Activated CD8-positive, alpha-beta T cell treated with anti-CD3 and anti-CD28 coated beads, Interleukin-2, amount 10 ng/mL, durations not matched to agents 7 days and 5 days (primary cell): Measurements from ENCODE around the gene MINPP1. TPM values are rescaled to one million over a fixed set of nuclear protein-coding genes. Genes with fewer than 3 reads are reported as not detected.
"Not testable (repeated sequence)": the region's sequence is repeated elsewhere in the genome, so short reads cannot be mapped to it uniquely, and the experiment has no call there.

Experiments used
- ATAC-seq: fragments of 150-1000 bp; cut with Tn5 transposase; one replicate; pipeline ENCODE4 v1.10.0; 2021; ENCODE audit warnings: moderate library complexity
- CTCF ChIA-PET: fragments of 350-600 bp; sonication (Branson Sonifier 250); formaldehyde crosslinking; loops from one replicate; lab custom pipeline; 2021; ENCODE audit warnings: antibody characterized with exemption; lab: Charles Lee
- POLR2A ChIA-PET: fragments of 350-600 bp; sonication (Branson Sonifier 250); formaldehyde crosslinking; loops from one replicate; lab custom pipeline; 2021; ENCODE audit warnings: antibody characterized with exemption; lab: Charles Lee
- DNase-seq: peaks from one replicate; pipeline ENCODE4 v3.0.0-alpha.2; 2020
- H3K27ac Mint-ChIP-seq: one replicate; pipeline ENCODE4 v1.8.0; 2021; ENCODE audit warnings: mild to moderate bottlenecking, mixed read lengths
- H3K27me3 Mint-ChIP-seq: one replicate; pipeline ENCODE4 v1.8.0; 2021; ENCODE audit warnings: low read depth, mixed read lengths
- H3K36me3 Mint-ChIP-seq: one replicate; pipeline ENCODE4 v1.8.0; 2021; ENCODE audit warnings: low read depth, mixed read lengths
- H3K4me1 Mint-ChIP-seq: one replicate; pipeline ENCODE4 v1.8.0; 2021; ENCODE audit warnings: low read depth, mixed read lengths
- H3K4me3 Mint-ChIP-seq: one replicate; pipeline ENCODE4 v1.8.0; 2021; ENCODE audit warnings: mild to moderate bottlenecking, mixed read lengths
- H3K9me3 Mint-ChIP-seq: one replicate; pipeline ENCODE4 v1.8.0; 2022; ENCODE audit warnings: mixed read lengths; ENCODE audit not compliant: insufficient read depth
- total RNA-seq, 2 experiments: library from RNA; stranded (reverse); gene quantifications; one replicate each; pipeline ENCODE4 v1.2.3, GENCODE V29; 2021

MINPP1 gene
- total RNA-seq, 2 experiments from 2014 or later: 8.0 TPM

GRCh38 chr10:87580016-87580415, 75.3 kb downstream of the MINPP1 start:
- CTCF ChIA-PET: no interaction called here
- Mint-ChIP-seq H3K27ac (no peak overlapping the region), H3K4me1 (no peaks in the 10 kb centered on the region), H3K4me3 (no peak overlapping the region), H3K9me3 (no peaks in the 10 kb centered on the region), H3K27me3 (peaks cover 14% of the 10 kb centered on the region), H3K36me3 (no peaks in the 10 kb centered on the region)
- DNase-seq (no peak), ATAC-seq (no peak)
- POLR2A ChIA-PET: no interaction called here

- CTCF ChIA-PET: no interaction called here
- ATAC-seq: no peak
- H3K36me3 Mint-ChIP-seq: no peaks in the 10 kb centered on the region
- POLR2A ChIA-PET: no interaction called here
- H3K4me1 Mint-ChIP-seq: no peaks in the 10 kb centered on the region
- no peak overlapping the region for H3K4me3 Mint-ChIP-seq
- H3K27ac Mint-ChIP-seq: no peak overlapping the region
- H3K27me3 Mint-ChIP-seq: peaks cover 10% of the 10 kb centered on the region
- DNase-seq: no peak
- no peaks in the 10 kb centered on the region for H3K9me3 Mint-ChIP-seq
Measured at GRCh38 chr10:87585565-87586514, 81.1 kb downstream of the MINPP1 start.

- Mint-ChIP-seq H3K27me3 (peaks cover 14% of the 10 kb centered on the region), H3K4me1 (no peaks in the 10 kb centered on the region), H3K4me3 (no peak overlapping the region), H3K9me3 (no peaks in the 10 kb centered on the region), H3K36me3 (no peaks in the 10 kb centered on the region), H3K27ac (no peak overlapping the region)
- DNase-seq (no peak), ATAC-seq (no peak)
- ChIA-PET CTCF (no interaction called here), POLR2A (no interaction called here)
Measured at GRCh38 chr10:87589645-87590051, 85.0 kb downstream of the MINPP1 start.

- ATAC-seq: no peak
- H3K9me3 Mint-ChIP-seq: no peaks in the 10 kb centered on the region
Measured at GRCh38 chr10:87590705-87591588, 86.3 kb downstream of the MINPP1 start.

GRCh38 chr10:87591589-87591886, 86.8 kb downstream of the MINPP1 start:
- no peaks in the 10 kb centered on the region for H3K36me3 Mint-ChIP-seq
- no peaks in the 10 kb centered on the region for H3K4me1 Mint-ChIP-seq
- no peak for ATAC-seq
- POLR2A ChIA-PET: no interaction called here
- H3K27ac Mint-ChIP-seq: no peak overlapping the region
- no peak for DNase-seq
- no peak overlapping the region for H3K4me3 Mint-ChIP-seq
- H3K9me3 Mint-ChIP-seq: no peaks in the 10 kb centered on the region
- CTCF ChIA-PET: no interaction called here
- peaks cover 14% of the 10 kb centered on the region for H3K27me3 Mint-ChIP-seq

More at GRCh38 chr10:87590705-87591588, 86.3 kb downstream of the MINPP1 start:
- POLR2A ChIA-PET: no interaction called here
- DNase-seq: no peak
- no peak overlapping the region for H3K4me3 Mint-ChIP-seq
- H3K36me3 Mint-ChIP-seq: no peaks in the 10 kb centered on the region
- H3K27ac Mint-ChIP-seq: no peak overlapping the region
- CTCF ChIA-PET: no interaction called here
- peaks cover 15% of the 10 kb centered on the region for H3K27me3 Mint-ChIP-seq
- H3K4me1 Mint-ChIP-seq: no peaks in the 10 kb centered on the region

GRCh38 chr10:87592920-87593319, 88.2 kb downstream of the MINPP1 start:
- CTCF ChIA-PET, DNase-seq: not testable (repeated sequence)

GRCh38 chr10:87593702-87594101, 89.0 kb downstream of the MINPP1 start:
- DNase-seq: no peak
- H3K9me3 Mint-ChIP-seq: no peaks in the 10 kb centered on the region
- no peak overlapping the region for H3K4me3 Mint-ChIP-seq
- H3K36me3 Mint-ChIP-seq: no peaks in the 10 kb centered on the region
- H3K4me1 Mint-ChIP-seq: no peaks in the 10 kb centered on the region
- no peak for ATAC-seq
- no peak overlapping the region for H3K27ac Mint-ChIP-seq
- ChIA-PET POLR2A (no interaction called here), CTCF (no interaction called here)
- H3K27me3 Mint-ChIP-seq: peaks cover 11% of the 10 kb centered on the region

More at GRCh38 chr10:87592920-87593319, 88.2 kb downstream of the MINPP1 start:
- H3K27ac Mint-ChIP-seq, ATAC-seq, POLR2A ChIA-PET, H3K9me3 Mint-ChIP-seq, H3K4me3 Mint-ChIP-seq, H3K36me3 Mint-ChIP-seq, H3K4me1 Mint-ChIP-seq: not testable (repeated sequence)
- H3K27me3 Mint-ChIP-seq: peaks cover 11% of the 10 kb centered on the region

- H3K9me3 Mint-ChIP-seq: no peaks in the 10 kb centered on the region
- ATAC-seq: no peak
- ChIA-PET POLR2A (no interaction called here), CTCF (no interaction called here)
- no peak overlapping the region for H3K4me3 Mint-ChIP-seq
- no peak overlapping the region for H3K27ac Mint-ChIP-seq
- no peaks in the 10 kb centered on the region for H3K36me3 Mint-ChIP-seq
- peaks cover 11% of the 10 kb centered on the region for H3K27me3 Mint-ChIP-seq
- DNase-seq: no peak
- H3K4me1 Mint-ChIP-seq: no peaks in the 10 kb centered on the region
Measured at GRCh38 chr10:87594181-87594580, 89.5 kb downstream of the MINPP1 start.

- Mint-ChIP-seq H3K27ac (no peak overlapping the region), H3K4me1 (no peaks in the 10 kb centered on the region), H3K9me3 (no peaks in the 10 kb centered on the region), H3K36me3 (no peaks in the 10 kb centered on the region), H3K27me3 (peaks cover 11% of the 10 kb centered on the region), H3K4me3 (no peak overlapping the region)
- ChIA-PET POLR2A (no interaction called here), CTCF (no interaction called here)
- DNase-seq (no peak), ATAC-seq (no peak)
Measured at GRCh38 chr10:87594864-87595263, 90.2 kb downstream of the MINPP1 start.

- DNase-seq: no peak
- no peak for ATAC-seq
- Mint-ChIP-seq H3K9me3 (no peaks in the 10 kb centered on the region), H3K27ac (no peak overlapping the region), H3K36me3 (no peaks in the 10 kb centered on the region), H3K27me3 (peaks cover 11% of the 10 kb centered on the region), H3K4me3 (no peak overlapping the region), H3K4me1 (peaks cover 1% of the 10 kb centered on the region)
- ChIA-PET POLR2A (no interaction called here), CTCF (no interaction called here)
Measured at GRCh38 chr10:87596351-87596750, 91.7 kb downstream of the MINPP1 start.

GRCh38 chr10:87598700-87599099, 94.0 kb downstream of the MINPP1 start:
- peaks cover 8% of the 10 kb centered on the region for H3K27me3 Mint-ChIP-seq
- POLR2A ChIA-PET: no interaction called here
- no peaks in the 10 kb centered on the region for H3K9me3 Mint-ChIP-seq

GRCh38 chr10:87600581-87600980, 95.9 kb downstream of the MINPP1 start:
- Mint-ChIP-seq H3K27ac (no peak overlapping the region), H3K27me3 (peaks cover 1% of the 10 kb centered on the region), H3K4me3 (no peak overlapping the region), H3K4me1 (peaks cover 8% of the 10 kb centered on the region), H3K9me3 (no peaks in the 10 kb centered on the region), H3K36me3 (no peaks in the 10 kb centered on the region)
- DNase-seq (no peak), ATAC-seq (no peak)
- POLR2A ChIA-PET: no interaction called here
- CTCF ChIA-PET: no interaction called here

More at GRCh38 chr10:87598700-87599099, 94.0 kb downstream of the MINPP1 start:
- ATAC-seq (no peak), DNase-seq (no peak)
- Mint-ChIP-seq H3K27ac (no peak overlapping the region), H3K4me1 (peaks cover 8% of the 10 kb centered on the region), H3K4me3 (no peak overlapping the region), H3K36me3 (no peaks in the 10 kb centered on the region)
- CTCF ChIA-PET: no interaction called here
